GM18520 (cell line): ENCODE results near the gene COX8A.
"Not testable (repeated sequence)": the region's sequence is repeated elsewhere in the genome, so short reads cannot be mapped to it uniquely, and the experiment has no call there.

Experiments used
- ATAC-seq: cut with Tn5 transposase; IDR thresholded peaks from one replicate; pipeline ENCODE4 v1.9.1; 2021; ENCODE audit not compliant: unreplicated experiment

Gene COX8A

GRCh38 chr11:63966444-63966843, 8.0 kb upstream of the COX8A start:
- no peak for ATAC-seq

DNA sequence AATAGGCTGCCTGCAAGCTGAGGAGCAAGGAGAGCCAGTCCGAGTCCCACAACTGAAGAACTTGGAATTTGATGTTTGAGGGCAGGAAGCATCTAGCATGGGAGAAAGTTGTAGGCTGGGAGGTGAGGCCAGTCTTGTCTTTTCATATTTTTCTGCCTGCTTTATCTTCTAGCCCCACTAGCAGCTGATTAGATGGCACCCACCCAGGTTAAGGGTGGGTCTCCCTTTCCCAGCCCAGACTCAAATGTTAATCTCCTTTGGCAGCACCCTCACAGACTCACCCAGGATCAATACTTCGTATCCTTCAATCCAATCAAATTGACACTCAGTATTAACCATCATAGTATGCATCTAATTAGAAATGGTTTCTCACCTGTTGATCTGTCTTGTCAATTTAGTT, 5.0 kb upstream of the COX8A start:
- no peak for ATAC-seq

- no peak for ATAC-seq
Measured at GRCh38 chr11:63970902-63971301, 3.5 kb upstream of the COX8A start.

GRCh38 chr11:63973912-63974258, 535 bp upstream of the COX8A start:
- ATAC-seq = not testable (repeated sequence)

GRCh38 chr11:63978551-63979239, 4.3 kb downstream of the COX8A start:
- ATAC-seq = no peak

DNA sequence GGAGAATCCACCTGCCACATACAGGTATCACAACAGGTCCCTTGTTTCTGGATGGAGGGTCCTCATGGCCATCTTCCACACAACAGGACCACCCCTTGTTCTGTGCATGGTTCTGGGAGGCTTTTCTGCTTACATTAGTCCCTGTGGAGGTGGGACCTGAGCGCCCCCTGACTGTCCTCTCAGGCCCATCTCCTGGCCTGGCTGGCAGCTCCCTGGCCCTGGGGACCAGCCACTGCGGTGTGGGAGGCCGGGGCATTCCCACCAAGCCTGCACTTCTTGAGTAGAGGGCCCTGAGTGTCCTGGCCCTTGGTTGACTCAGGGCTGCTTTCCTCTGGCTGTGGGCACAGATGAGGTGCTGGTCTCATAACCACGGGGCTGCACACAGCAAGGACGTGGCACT, 5.0 kb downstream of the COX8A start:
- ATAC-seq = no peak

DNA sequence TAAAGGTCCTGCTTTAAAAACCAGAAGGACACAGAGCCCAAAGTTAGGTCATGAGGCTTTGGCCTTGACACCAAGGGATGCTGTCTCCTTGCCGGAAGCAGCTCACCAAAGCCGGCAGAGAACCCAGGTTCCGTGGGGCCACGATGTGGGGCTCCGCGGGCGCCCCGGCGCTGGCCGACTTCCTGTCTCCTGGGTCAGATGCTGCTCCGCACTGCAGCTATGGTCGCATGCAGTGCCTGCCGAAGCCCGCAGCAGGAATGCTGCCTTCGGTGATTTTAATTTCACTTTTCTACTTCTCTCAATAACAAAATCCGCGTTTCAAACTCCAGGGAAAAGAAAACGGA, 11.4 kb downstream of the COX8A start:
- ATAC-seq = peak; percentile 15

- peak; percentile 74 for ATAC-seq
Measured at GRCh38 chr11:63986156-63986931, 11.9 kb downstream of the COX8A start, which contains the start of gene OTUB1. OTUB1 (plus strand) TSS chr11:63986438; CDS start chr11:63986457, 19 bp downstream.

DNA sequence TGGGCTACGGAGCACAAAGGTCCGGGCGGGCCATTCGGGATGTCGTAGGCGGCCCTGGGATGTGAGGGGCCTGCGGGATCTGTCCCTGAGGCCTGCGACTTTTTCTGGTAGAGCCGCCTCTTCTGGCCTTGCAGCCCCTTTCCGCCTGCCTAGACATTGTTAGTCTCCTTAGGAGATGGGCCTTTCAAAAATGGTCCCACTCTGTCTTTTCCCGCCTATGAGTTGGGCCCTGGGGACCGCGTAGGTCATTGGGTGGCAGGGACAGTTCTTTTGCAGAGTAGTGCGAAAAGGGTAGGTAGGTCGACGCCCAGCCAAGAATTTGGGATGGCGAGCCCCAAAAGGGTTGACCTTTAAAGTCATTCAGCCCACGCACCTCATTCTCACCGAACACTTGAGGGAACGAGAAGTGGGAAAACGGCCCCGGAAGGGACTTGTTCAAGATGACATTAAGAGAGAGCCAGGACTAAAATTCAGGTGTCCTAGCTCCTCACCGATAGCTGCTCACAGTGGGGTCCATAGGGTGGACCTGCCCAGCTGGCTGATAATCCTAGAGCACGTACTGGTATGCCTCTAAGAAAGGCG, 12.6 kb downstream of the COX8A start:
- no peak for ATAC-seq

DNA sequence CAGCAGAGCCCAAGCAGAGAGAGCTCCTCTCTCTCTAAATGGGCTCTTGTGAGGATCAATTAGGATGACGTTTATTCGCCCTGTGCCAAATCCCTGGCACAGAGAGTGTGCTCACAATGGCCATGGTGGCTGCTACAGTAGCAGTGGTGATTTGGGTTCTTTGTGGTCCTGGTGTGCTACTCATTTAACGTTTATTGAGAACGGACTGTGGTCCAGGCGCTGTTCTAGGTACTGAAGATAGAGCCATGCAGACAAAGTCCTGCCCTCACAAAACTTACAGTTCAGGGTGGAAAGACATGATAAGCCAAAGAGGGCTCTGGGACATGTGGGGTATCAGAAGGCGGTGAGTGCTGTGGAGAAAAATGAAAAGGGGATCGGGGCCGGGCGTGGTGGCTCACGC, 17.1 kb downstream of the COX8A start:
- ATAC-seq = no peak

- ATAC-seq = no peak
Measured at GRCh38 chr11:63993100-63993499, 18.7 kb downstream of the COX8A start.

GRCh38 chr11:63993993-63994392, 19.6 kb downstream of the COX8A start:
- ATAC-seq = no peak

GRCh38 chr11:63996512-63996911, 22.1 kb downstream of the COX8A start:
- no peak for ATAC-seq

- ATAC-seq = no peak
Measured at GRCh38 chr11:63997104-63997700, 22.8 kb downstream of the COX8A start.

GRCh38 chr11:63997801-63998337, 23.4 kb downstream of the COX8A start:
- ATAC-seq = no peak

DNA sequence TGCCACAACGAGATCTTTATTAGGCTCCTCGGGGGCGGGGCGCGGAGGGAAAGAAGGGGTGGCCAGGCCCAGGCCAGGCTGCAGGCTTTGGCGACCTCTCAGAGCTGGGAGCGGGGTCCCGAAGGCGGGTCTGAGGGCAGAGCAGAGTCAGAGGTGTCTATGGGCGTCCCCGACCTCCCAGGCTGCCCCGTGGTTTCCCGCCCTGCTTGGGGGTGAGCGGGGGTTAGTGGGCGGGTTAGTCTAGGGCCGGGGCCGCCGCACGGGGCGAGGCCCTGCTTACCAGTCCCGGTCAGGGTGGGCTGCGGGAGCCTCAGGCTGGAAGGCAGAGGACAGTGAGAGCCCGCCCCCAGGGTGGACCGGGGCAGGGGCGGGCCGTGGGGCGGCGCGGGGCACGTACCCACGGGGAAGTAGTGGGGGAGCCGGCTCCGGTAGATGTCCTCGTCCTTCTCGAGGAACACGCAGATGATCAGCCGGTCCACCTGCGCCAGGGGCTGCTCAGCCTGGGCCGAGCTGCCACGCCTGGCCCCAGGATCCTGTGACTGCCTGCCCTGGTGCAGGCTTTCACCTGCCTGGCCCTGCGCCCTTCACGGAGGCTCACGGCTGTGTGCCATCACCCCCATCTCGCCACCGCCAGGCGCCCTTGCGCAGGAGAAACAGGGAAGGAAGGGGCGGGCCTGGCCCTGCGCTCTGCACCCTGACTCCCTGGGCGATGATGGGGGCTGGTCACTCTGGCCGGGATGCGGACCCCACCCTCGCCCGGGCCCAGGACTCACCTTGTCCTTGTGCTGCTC, 24.3 kb downstream of the COX8A start:
- no peak for ATAC-seq

DNA sequence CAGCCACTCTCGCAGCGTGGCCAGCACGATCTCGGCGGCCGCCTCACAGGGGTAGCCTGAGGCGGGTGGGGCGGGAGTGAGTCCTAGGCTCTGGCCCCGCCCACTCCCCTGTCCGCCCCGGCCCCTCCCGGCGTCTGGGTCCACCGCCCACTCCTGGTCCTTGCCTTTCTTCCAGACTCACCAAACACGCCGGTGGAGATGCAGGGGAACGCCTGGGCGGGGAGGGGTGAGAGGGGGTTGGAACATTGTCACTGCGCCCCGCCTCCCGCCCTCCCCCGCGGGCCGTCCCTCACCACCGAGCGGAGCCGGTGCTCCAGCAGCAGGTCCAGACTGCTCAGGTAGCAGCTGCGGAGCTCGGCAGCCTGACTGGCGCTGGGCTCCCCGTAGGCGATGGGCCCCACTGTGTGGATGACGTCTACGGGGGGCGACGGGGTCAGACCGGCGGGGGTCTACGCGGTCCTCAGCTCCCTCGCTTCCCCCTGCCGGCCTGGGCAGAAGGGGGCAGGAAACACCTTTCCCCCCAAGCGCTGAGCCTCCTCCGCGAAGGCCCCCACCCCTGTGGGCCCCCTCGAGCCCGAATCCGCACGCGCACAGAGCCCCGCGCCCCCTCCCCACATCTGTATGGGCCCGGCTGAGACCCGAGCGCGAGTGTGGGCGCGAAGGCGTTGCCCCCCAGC, 25.1 kb downstream of the COX8A start:
- ATAC-seq = no peak

GRCh38 chr11:64000026-64000739, 25.8 kb downstream of the COX8A start:
- no peak for ATAC-seq

- no peak for ATAC-seq
Measured at GRCh38 chr11:64000740-64001483, 26.5 kb downstream of the COX8A start.
